ENCODE results near the gene TCF7L1. TPM values are rescaled to one million over a fixed set of nuclear protein-coding genes. Genes with fewer than 3 reads are reported as not detected.

Gene TCF7L1
- total and polyA plus RNA-seq, 9 of the 15 experiments (the other 6 are each of a cell fraction or from before 2014, with no cell fraction given): 0.03 to 0.11 (median 0.07) TPM; not detected in 5

- no TSS peak for BruUV-seq (replicated peaks)
- POLR2A ChIA-PET: interaction anchor here (0.6 to 0.8 kb wide), 2 partner anchors 21 to 209 kb away, joined by 3 to 4 read pairs; no protein-coding TSS in a partner anchor
- intact Hi-C loops (cut with micrococcal nuclease): no loop called here
- H3K9me3 ChIP-seq (replicated peaks; ENCODE audit: control insufficient read depth, insufficient read depth, low read depth, low read length): no peaks in the 10 kb centered on the region
- peaks cover 10 to 41% of the 10 kb centered on the region in 2 experiments; a peak in 3 of 5 replicates for H3K27me3 ChIP-seq (ENCODE audit: control insufficient read depth in 2 of 2, insufficient read depth in 2 of 2, low read length in 2 of 2)
- H3K36me3 ChIP-seq (ENCODE audit: control insufficient read depth, insufficient read depth, low read length): no peaks in the 10 kb centered on the region
- peak; percentile 19; the same call in 1 of the 2 replicates for TF ChIP-seq RFX1 (IDR thresholded peaks at IDR 0.05)
- TF ChIP-seq GTF2A2 (tag; IDR thresholded peaks at IDR 0.05): no peak
- peak; percentile 39; the same call in 1 of the 2 replicates for TF ChIP-seq CEBPB (tag; IDR thresholded peaks at IDR 0.05)
- no peak for TF ChIP-seq CC2D1A (IDR thresholded peaks at IDR 0.05)
- TF ChIP-seq, protein P1, sequence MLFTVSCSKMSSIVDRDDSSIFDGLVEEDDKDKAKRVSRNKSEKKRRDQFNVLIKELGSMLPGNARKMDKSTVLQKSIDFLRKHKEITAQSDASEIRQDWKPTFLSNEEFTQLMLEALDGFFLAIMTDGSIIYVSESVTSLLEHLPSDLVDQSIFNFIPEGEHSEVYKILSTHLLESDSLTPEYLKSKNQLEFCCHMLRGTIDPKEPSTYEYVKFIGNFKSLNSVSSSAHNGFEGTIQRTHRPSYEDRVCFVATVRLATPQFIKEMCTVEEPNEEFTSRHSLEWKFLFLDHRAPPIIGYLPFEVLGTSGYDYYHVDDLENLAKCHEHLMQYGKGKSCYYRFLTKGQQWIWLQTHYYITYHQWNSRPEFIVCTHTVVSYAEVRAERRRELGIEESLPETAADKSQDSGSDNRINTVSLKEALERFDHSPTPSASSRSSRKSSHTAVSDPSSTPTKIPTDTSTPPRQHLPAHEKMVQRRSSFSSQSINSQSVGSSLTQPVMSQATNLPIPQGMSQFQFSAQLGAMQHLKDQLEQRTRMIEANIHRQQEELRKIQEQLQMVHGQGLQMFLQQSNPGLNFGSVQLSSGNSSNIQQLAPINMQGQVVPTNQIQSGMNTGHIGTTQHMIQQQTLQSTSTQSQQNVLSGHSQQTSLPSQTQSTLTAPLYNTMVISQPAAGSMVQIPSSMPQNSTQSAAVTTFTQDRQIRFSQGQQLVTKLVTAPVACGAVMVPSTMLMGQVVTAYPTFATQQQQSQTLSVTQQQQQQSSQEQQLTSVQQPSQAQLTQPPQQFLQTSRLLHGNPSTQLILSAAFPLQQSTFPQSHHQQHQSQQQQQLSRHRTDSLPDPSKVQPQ (CRISPR knock-in tag; IDR thresholded peaks at IDR 0.05; ENCODE audit: borderline replicate concordance): no peak
- TF ChIP-seq GABPB2 (CRISPR knock-in tag; conservative IDR thresholded peaks at IDR 0.05): no peak
- TF ChIP-seq U2AF2 (optimal IDR thresholded peaks at IDR 0.05; ENCODE audit: low read depth, low read length): no peak
- TF ChIP-seq HNRNPUL1 (IDR thresholded peaks at IDR 0.05; ENCODE audit: low read length): no peak
- TF ChIP-seq ZNF511 (CRISPR knock-in tag; IDR thresholded peaks at IDR 0.05): no peak
- TF ChIP-seq ZNF316 (IDR thresholded peaks at IDR 0.05): no peak
- no peak for TF ChIP-seq CEBPG (CRISPR knock-in tag; IDR thresholded peaks at IDR 0.05)
- TF ChIP-seq CEBPG (tag; conservative IDR thresholded peaks at IDR 0.05 in 1 of 2, IDR thresholded peaks at IDR 0.05 in 1 of 2): peak in 1 of 2 experiments; percentile 55; a peak in 1 of 4 replicates
- no peak for TF ChIP-seq ZNF165 (CRISPR knock-in tag; IDR thresholded peaks at IDR 0.05; ENCODE audit: borderline replicate concordance)
- H3K9ac ChIP-seq (ENCODE audit: insufficient read depth in 1 of 2, low read depth in 2 of 2, low read length in 2 of 2): no peak overlapping the region
- CTCF ChIA-PET (ENCODE audit: low intra/inter-chr PET ratio): no interaction called here
- FAIRE-seq (no peak), ATAC-seq (no peak), DNase-seq (ENCODE audit: extremely low read depth in 1 of 4, low spot score in 3 of 4) (no peak)
- H3K4me2 ChIP-seq (ENCODE audit: insufficient read depth, low read length): no peak overlapping the region
- no peak overlapping the region for H3K27ac ChIP-seq (ENCODE audit: extremely low read depth, low read depth, low read length)
- in situ Hi-C loops (cut with MboI): no loop called here
- no peaks in the 10 kb centered on the region for H3K9me1 ChIP-seq (ENCODE audit: control insufficient read depth, insufficient read depth, low read length)
- H3K79me2 ChIP-seq (ENCODE audit: control insufficient read depth, insufficient read depth, low read length): no peaks in the 10 kb centered on the region
- WGBS (ENCODE audit: insufficient coverage, low coverage, missing lambda C conversion rate): 0% methylated on average over 3 of the region's 3 CpGs
- no peak overlapping the region for H3K4me3 ChIP-seq
- H2AFZ ChIP-seq (ENCODE audit: low read depth, low read length): no peak overlapping the region
- H4K20me1 ChIP-seq (replicated peaks; ENCODE audit: control insufficient read depth, insufficient read depth, low read length): no peaks in the 10 kb centered on the region
- H3K4me1 ChIP-seq (replicated peaks in 1 of 2; ENCODE audit: control insufficient read depth in 2 of 2, insufficient read depth in 2 of 2, low read length in 2 of 2): no peaks in the 10 kb centered on the region
Observed at GRCh38 chr2:85199698-85200097, 66.5 kb downstream of the TCF7L1 start.

All from K562 (cell line).